ENCODE results near the gene ARPC2. TPM values are rescaled to one million over a fixed set of nuclear protein-coding genes. Genes with fewer than 3 reads are reported as not detected.

Gene ARPC2
- total and polyA plus RNA-seq, 2 experiments from 2014 or later = 312 to 436 TPM

- Histone ChIP-seq H3K9me2 (replicated peaks; ENCODE audit: insufficient read depth) (no peaks in the 10 kb centered on the region), H3K9me3 (ENCODE audit: low read depth) (no peaks in the 10 kb centered on the region), H3K27ac (peak overlapping the region; percentile 93), H3K4me1 (ENCODE audit: insufficient read depth) (peaks cover 65% of the 10 kb centered on the region), H3K27me3 (no peaks in the 10 kb centered on the region), H3K79me2 (peaks cover 51% of the 10 kb centered on the region), H3K4me2 (peak overlapping the region; percentile 82), H3K4me3 (peak overlapping the region; percentile 70), H4K20me1 (ENCODE audit: insufficient read depth, poor library complexity, severe bottlenecking) (no peaks in the 10 kb centered on the region), H2AFZ (no peak overlapping the region), H3K36me3 (replicated peaks; ENCODE audit: insufficient read depth, low read depth) (no peaks in the 10 kb centered on the region)
- DNase-seq (ENCODE audit: low spot score) = no peak
- WGBS (ENCODE audit: low lambda C conversion rate, missing lambda C conversion rate) = 58% methylated on average over 11 of the region's 12 CpGs
- no peak for TF ChIP-seq EZH2 (IDR thresholded peaks at IDR 0.05; ENCODE audit: borderline replicate concordance)
- TF ChIP-seq, protein P1, sequence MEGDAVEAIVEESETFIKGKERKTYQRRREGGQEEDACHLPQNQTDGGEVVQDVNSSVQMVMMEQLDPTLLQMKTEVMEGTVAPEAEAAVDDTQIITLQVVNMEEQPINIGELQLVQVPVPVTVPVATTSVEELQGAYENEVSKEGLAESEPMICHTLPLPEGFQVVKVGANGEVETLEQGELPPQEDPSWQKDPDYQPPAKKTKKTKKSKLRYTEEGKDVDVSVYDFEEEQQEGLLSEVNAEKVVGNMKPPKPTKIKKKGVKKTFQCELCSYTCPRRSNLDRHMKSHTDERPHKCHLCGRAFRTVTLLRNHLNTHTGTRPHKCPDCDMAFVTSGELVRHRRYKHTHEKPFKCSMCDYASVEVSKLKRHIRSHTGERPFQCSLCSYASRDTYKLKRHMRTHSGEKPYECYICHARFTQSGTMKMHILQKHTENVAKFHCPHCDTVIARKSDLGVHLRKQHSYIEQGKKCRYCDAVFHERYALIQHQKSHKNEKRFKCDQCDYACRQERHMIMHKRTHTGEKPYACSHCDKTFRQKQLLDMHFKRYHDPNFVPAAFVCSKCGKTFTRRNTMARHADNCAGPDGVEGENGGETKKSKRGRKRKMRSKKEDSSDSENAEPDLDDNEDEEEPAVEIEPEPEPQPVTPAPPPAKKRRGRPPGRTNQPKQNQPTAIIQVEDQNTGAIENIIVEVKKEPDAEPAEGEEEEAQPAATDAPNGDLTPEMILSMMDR (IDR thresholded peaks at IDR 0.05; ENCODE audit: poor library complexity) = no peak
Measured at GRCh38 chr2:218291318-218292047, 74.5 kb downstream of the ARPC2 start.

- peak within 1 kb of the TSS; percentile 37 for H2AFZ ChIP-seq
- WGBS (ENCODE audit: low lambda C conversion rate, missing lambda C conversion rate) = 12% methylated on average over 53 of the region's 63 CpGs
Measured at GRCh38 chr2:218292048-218293014, 75.3 kb downstream of the ARPC2 start, which contains the start of gene TMBIM1. Gene TMBIM1, minus strand, starts transcription at chr2:218292503. Its CDS starts 10,362 bp downstream, at chr2:218282141.

GRCh38 chr2:218293715-218294429 lies 76.9 kb downstream of the ARPC2 start:
- Histone ChIP-seq H3K36me3 (replicated peaks; ENCODE audit: insufficient read depth, low read depth) (no peaks in the 10 kb centered on the region), H3K9me2 (replicated peaks; ENCODE audit: insufficient read depth) (no peaks in the 10 kb centered on the region), H3K4me1 (ENCODE audit: insufficient read depth) (peaks cover 47% of the 10 kb centered on the region), H3K27ac (peak overlapping the region; percentile 93), H3K79me2 (peaks cover 37% of the 10 kb centered on the region), H3K4me2 (peak overlapping the region; percentile 47), H3K27me3 (no peaks in the 10 kb centered on the region), H2AFZ (no peak overlapping the region), H3K9me3 (ENCODE audit: low read depth) (no peaks in the 10 kb centered on the region), H3K4me3 (no peak overlapping the region), H4K20me1 (ENCODE audit: insufficient read depth, poor library complexity, severe bottlenecking) (no peaks in the 10 kb centered on the region)
- TF ChIP-seq, protein P1 (IDR thresholded peaks at IDR 0.05; ENCODE audit: poor library complexity) = no peak
- TF ChIP-seq EZH2phosphoT487 (IDR thresholded peaks at IDR 0.05; ENCODE audit: low read depth, severe bottlenecking, unreplicated experiment) (no peak), EZH2 (IDR thresholded peaks at IDR 0.05; ENCODE audit: borderline replicate concordance) (no peak)
- WGBS (ENCODE audit: low lambda C conversion rate, missing lambda C conversion rate) = 70% methylated on average over 5 of the region's 5 CpGs
- no peak for DNase-seq (ENCODE audit: low spot score)

More at GRCh38 chr2:218292048-218293014, 75.3 kb downstream of the ARPC2 start, which contains the start of gene TMBIM1:
- H3K9me2 ChIP-seq (replicated peaks; ENCODE audit: insufficient read depth) = no peaks in the 10 kb centered on the region
- peaks cover 62% of the 10 kb centered on the region for H3K4me1 ChIP-seq (ENCODE audit: insufficient read depth)
- H3K36me3 ChIP-seq (replicated peaks; ENCODE audit: insufficient read depth, low read depth) = no peaks in the 10 kb centered on the region
- peak; percentile 95 for DNase-seq (ENCODE audit: low spot score)
- H3K4me3 ChIP-seq = peak within 1 kb of the TSS; percentile 70
- no peaks in the 10 kb centered on the region for H3K9me3 ChIP-seq (ENCODE audit: low read depth)
- TF ChIP-seq, protein P1 (IDR thresholded peaks at IDR 0.05; ENCODE audit: poor library complexity) = peak; percentile 67
- no peak for TF ChIP-seq EZH2phosphoT487 (IDR thresholded peaks at IDR 0.05; ENCODE audit: low read depth, severe bottlenecking, unreplicated experiment)
- H3K4me2 ChIP-seq = peak within 1 kb of the TSS; percentile 82
- peaks cover 51% of the 10 kb centered on the region for H3K79me2 ChIP-seq
- peak within 1 kb of the TSS; percentile 93 for H3K27ac ChIP-seq
- H3K27me3 ChIP-seq = no peaks in the 10 kb centered on the region
- H4K20me1 ChIP-seq (ENCODE audit: insufficient read depth, poor library complexity, severe bottlenecking) = no peaks in the 10 kb centered on the region

All from hepatocyte (in vitro differentiated cells).